Omental fat pad (tissue), 4 donors: ENCODE results near the gene LEP. TPM values are rescaled to one million over a fixed set of nuclear protein-coding genes. Genes with fewer than 3 reads are reported as not detected.

ENCODE experiments used
- ATAC-seq: fragments of 150-250 bp; one replicate; pipeline ENCODE4 v1.9.1; 2016; ENCODE audit warnings: mild to moderate bottlenecking, moderate library complexity; ENCODE audit not compliant: low FRiP score
- DNase-seq: peaks from one replicate; pipeline ENCODE4 v3.0.0-alpha.2; 2019; ENCODE audit warnings: low spot score
- total RNA-seq, 4 donors: library from RNA; depleted of rRNA; stranded (reverse); fragments of >200 nt; gene quantifications; one replicate each; pipeline ENCODE4 v1.1.0, GENCODE V29; 2016
- TF ChIP-seq, protein P1 (sequence below), 3 donors: fragments of 450-650 bp; IDR thresholded peaks; one replicate each; pipeline ENCODE4 v1.5.1; 2016 to 2017; ENCODE audit warnings: antibody characterized with exemption in 3 of 3, mild to moderate bottlenecking in 3 of 3, moderate library complexity in 2 of 3

The LEP gene
- total RNA-seq, 4 donors from 2014 or later, result 12.3 to 715 (median 292) TPM

DNA sequence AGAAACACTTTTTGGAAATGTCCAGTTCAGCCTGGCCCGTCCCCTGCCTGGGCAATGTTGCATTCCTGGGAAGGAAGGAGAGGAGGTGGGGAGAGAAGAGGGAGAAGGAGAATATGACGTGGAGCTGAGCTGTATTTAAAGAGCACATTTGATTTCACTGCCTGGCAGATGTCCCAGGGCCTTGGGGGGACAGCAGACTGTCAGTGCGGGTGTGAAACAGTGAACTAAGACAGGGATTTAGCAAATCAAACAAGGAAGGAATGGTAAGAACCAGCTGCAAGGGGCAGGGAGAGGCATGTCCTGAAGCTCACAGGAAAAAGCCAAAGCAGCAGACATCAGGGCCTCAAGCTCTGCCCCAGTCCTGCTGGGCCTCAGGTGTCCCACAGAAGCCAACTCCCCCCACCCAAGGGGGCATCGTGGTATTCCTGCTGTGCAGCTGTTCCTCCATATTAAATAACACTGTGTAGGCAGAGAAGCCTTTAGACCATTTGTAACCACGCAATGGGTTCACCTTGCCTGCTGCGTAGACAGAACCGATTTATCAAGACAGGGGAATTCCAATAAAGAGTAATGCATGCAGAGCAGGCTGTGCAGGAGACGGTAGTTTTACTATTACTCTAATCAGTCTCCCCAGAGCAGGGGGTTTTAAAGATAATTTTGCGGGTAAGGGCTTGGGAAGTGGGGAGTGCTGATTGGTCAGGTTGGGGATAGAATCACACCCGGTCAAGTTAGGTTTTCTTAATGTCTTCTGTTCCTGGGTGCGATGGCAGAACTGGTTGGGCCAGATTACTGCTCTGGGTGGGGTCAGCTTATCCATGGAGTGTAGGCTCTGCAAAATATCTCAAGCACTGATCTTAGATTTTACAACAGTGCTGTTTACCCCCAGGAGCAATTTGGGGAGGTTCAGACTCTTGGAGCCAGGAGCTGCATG, 18.3 kb downstream of the LEP start:
- TF ChIP-seq, protein P1, sequence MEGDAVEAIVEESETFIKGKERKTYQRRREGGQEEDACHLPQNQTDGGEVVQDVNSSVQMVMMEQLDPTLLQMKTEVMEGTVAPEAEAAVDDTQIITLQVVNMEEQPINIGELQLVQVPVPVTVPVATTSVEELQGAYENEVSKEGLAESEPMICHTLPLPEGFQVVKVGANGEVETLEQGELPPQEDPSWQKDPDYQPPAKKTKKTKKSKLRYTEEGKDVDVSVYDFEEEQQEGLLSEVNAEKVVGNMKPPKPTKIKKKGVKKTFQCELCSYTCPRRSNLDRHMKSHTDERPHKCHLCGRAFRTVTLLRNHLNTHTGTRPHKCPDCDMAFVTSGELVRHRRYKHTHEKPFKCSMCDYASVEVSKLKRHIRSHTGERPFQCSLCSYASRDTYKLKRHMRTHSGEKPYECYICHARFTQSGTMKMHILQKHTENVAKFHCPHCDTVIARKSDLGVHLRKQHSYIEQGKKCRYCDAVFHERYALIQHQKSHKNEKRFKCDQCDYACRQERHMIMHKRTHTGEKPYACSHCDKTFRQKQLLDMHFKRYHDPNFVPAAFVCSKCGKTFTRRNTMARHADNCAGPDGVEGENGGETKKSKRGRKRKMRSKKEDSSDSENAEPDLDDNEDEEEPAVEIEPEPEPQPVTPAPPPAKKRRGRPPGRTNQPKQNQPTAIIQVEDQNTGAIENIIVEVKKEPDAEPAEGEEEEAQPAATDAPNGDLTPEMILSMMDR (IDR thresholded peaks at IDR 0.05), result no peak
- no peak for ATAC-seq
- DNase-seq, result no peak

DNA sequence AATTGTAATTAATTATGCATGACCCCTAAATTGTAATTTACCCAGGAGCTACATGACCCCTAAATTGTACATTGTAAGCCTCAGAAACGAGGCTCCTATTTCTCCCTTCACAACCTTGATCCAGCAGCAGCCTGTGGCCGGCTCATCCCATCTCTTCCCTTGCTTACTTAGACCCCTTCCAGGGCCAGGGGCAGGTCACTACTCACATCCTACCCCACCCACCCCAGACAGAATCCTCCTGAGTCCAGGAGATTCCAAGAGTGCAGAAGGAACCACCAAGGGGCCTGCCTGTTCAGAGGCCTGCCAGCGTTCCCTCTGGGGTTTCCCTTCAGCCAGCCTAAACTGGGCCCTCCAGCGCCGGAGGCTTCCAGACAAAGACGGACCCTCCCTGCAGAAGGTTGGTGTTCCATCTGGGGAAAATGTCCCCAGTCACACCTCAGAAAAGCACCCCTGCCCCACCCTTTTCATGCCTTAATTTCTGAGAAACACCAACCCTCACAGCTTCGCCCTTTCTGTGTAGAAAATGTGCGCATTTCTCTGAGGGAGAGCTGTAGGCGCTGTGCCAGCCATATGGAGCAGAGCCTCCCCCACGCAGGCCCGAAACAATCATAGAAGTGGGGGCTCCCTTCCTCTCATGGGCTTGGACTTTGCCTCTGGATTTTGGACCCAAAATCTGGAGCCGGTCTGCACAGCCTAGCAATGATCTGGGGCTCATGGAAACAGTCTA, 19.2 kb downstream of the LEP start:
- DNase-seq (no peak), ATAC-seq (no peak)
- TF ChIP-seq, protein P1 (IDR thresholded peaks at IDR 0.05), result no peak

DNA sequence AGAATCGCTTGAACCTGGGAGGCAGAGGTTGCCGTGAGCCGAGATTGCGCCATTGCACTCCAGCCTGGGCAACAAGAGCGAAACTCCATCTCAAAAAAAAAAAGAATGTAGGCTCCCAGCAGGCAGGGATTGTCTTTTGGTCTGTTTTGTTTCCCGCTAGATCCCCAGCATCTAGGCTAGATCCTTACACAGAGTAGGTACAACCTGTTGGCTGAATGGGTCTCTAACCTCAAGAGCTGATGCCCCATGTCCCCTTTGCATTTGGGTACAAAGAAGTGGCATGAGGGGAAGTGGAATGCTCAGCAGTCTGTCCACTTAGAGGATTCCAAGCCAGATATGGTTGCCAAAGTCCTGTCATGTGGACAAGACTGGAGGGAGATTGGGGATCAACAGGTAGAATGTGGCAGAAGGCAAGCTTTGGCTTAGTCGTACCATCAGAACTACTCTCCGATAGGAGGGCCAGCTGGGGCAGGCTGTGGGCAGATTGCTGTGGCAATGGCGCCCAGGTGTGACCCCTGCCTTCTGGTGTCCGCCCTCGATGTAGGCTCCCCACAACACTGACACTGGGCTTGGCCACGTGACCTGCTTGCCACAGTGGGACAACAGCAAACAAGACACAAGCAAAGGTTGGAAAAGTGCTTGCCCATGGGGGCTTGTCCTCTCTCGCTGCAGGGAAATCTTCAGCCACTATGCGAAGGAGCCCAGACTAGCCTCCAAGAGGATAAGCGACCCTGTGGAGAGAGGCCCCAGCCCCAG, 21.4 kb downstream of the LEP start:
- DNase-seq, result no peak
- TF ChIP-seq, protein P1 (IDR thresholded peaks at IDR 0.05), result no peak
- ATAC-seq, result no peak

DNA sequence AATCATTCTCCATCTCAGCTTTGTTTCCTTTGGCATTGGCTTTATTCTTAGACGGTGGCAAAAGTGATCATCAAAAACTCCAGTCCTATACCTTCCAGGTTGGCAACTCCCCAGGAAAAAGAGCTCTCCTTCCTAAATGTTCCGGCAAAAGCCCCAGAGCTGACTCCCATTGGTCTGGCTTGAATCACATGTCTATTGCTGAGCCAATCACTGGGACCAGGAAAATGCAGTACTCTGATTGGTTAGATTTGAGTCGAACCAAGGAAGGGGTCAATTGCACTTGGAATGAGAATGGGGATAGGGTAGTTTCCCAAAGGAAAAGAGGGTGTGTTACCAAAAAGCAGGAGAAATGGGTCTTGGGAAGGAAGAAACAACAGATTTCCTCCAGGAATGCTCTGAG, 22.3 kb downstream of the LEP start:
- DNase-seq (no peak), ATAC-seq (no peak)
- TF ChIP-seq, protein P1 (IDR thresholded peaks at IDR 0.05), result no peak

DNA sequence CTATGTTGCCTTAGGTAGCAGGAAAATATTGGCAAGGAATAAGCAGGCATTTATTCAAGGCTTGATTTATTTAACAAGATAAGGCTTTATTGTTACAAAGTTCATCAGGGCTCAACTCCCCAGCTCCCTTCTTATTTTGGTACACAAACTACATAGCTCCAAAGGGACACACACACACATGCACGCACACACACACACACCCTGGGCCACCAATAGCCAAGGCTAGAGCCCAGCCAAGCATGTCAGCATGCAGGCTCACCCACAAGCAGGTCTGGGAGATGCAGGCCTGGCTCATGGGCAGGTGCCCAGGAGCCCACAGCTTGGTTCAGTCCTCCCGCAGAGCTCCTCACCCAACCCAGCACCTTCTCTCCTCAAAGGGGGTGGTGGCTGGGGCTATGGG, 23.4 kb downstream of the LEP start:
- no peak for ATAC-seq
- DNase-seq, result no peak
- TF ChIP-seq, protein P1 (IDR thresholded peaks at IDR 0.05), result no peak

DNA sequence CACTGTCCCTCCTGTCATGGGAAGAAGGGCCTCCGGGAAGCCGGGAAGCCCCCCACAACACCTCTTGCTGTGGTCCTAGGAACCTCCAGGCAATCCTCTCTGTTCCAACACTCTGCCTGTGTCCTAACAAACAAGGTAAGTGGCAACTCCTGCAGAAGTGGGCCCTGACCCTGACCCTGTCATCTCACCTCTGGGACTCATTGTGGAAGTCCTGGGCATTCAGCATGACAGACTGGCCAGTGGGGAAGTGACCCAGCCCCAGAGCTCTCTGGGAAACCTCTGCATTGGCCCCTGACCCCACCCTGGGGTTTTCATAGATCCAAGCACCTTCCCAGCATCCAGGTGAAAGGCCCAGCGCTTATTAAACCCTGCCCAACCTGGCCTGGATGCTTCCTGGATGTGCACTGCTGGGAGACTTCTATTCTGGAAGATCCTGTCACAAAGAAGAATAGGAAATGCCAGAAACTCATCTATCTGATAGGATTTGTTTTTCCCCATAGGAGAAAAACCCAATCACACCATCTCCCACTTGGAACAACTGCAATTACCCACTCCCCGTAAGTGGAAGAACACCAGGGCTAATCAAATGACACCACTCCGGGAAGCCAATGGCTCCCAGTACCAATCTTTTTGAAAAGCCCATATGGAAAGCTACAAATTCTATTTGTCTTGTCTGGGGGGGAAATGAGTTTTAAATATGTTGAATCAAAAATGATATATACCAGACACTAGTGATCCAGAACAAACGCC, 24.3 kb downstream of the LEP start:
- no peak for DNase-seq
- ATAC-seq, result no peak
- TF ChIP-seq, protein P1 (IDR thresholded peaks at IDR 0.05), result no peak
